GM19395 (cell line): Measurements from ENCODE around the gene ACTN2.
A peak's percentile ranks its signal among the peaks of the same experiment; 100 is the strongest.

Experiments
- ATAC-seq: cut with Tn5 transposase; IDR thresholded peaks from one replicate; pipeline ENCODE4 v1.9.1; 2021; ENCODE audit warnings: mild to moderate bottlenecking, moderate library complexity; ENCODE audit not compliant: unreplicated experiment

The ACTN2 gene

DNA sequence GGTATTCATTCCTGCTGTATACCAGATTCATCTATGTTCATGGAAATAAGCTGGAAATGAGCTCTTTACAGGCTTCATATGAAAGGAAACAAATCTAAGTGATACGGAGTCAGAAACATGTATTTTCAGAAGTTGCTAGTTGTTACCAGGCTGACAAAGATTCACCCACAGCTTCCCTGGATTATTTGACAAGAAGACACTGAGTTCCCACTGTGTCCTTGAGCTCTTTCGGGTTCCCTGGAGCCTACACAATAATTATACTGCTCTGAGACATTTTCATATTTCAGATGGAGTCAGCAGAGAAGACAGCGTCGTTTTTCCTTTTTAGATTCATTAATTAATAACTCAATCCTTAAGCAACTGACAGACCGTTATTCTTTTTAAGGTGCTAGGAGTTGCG, 79.5 kb downstream of the ACTN2 start:
- ATAC-seq: no peak

- ATAC-seq: no peak
These were observed 80.2 kb downstream of the ACTN2 start for GRCh38 chr1:236766506-236766905.

GRCh38 chr1:236767276-236767675, 81.0 kb downstream of the ACTN2 start:
- no peak for ATAC-seq

DNA sequence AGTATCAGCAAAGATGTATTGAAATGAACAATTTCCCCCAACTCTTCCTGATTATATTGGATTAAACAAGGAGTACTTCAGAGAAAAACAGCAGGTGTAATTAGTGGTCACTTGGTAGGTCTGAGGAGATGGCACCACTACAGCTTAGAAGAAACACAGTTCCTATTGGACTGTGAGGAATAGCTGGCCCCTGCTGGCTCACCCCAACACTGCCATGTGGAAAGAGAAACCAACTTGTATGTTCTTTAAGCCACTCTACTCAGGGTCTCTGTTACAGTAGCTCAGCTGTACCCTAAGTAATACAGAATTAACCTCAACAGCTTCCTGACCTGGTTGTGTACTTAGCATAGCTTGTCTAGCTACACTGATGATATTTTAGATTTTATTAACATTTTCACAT, 82.3 kb downstream of the ACTN2 start:
- ATAC-seq: no peak

- no peak for ATAC-seq
These were observed 87.6 kb downstream of the ACTN2 start for GRCh38 chr1:236773919-236774318.

- no peak for ATAC-seq
These were observed 88.6 kb downstream of the ACTN2 start for GRCh38 chr1:236774926-236775325.

- ATAC-seq: no peak
These were observed 93.0 kb downstream of the ACTN2 start for GRCh38 chr1:236779312-236779711.

GRCh38 chr1:236785477-236785876, 99.2 kb downstream of the ACTN2 start:
- no peak for ATAC-seq

GRCh38 chr1:236786453-236786852, 100.2 kb downstream of the ACTN2 start:
- no peak for ATAC-seq

GRCh38 chr1:236794585-236795034, 108.3 kb downstream of the ACTN2 start:
- no peak for ATAC-seq

GRCh38 chr1:236795035-236795756, 108.9 kb downstream of the ACTN2 start, which contains the start of gene MTR:
Gene MTR, plus strand, starts transcription at chr1:236795292. Its CDS starts 412 bp downstream, at chr1:236795704.
- ATAC-seq: peak; percentile 98

DNA sequence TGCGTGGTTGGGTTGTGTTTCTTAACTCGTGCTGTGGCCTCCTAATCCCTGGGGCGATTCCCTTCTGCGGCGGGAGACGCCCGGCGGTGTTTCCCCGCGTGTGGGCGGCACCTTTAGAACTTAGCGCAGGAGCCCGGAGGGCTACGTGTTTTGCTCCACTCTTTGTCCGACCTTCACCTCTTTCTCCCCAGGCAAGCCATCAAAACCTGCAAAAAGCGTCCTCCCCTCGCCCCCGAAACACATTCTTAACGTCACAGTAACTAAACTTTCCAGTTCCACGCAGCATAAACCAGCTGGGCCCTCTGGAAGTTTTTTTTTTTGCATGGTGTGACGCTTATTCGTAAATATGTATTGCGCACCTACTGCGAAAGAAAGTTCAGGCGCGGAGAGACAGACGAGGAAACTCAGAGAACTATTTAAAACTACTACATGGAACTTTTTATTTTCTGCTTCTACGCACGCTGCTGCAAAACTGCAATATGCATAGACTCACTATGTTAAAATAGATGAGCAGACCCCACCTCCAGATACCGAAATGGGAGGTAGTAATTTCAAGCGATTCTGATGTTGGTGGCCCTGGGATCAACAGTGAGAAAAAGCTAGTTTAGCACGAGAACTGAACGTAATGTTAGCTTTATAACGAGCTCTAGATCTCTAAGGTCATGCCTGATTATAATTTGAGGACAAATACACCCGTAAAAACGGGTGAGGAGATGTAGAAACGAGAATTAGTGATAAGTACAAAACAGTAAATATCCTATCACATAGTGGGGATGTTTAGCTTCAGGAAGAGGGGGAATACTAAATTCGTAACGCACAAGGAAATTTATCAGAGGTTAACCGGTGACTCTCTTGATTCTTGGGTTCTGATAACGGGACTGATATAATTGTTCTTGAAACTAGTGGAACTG, 109.7 kb downstream of the ACTN2 start:
- ATAC-seq: peak; percentile 38

DNA sequence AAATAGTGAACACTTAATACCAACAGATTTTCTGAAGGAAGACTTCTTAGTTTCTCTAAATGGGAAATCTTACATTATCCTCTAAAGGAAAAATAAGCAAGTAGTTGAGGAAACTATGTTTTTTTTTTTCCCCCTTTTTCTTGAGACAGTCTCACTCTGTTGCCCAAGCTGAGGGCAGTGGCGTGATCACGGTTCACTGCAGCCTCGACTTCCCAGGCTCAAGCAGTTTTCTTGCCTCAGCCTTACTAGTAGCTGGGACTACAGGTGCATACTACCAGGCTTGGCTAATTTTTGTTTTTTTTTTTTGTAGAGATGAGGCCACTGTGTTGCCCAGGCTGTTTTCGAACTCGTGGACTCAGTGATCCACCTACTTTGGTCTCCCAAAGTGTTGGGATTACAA, 112.7 kb downstream of the ACTN2 start:
- no peak for ATAC-seq

GRCh38 chr1:236800002-236800620, 113.8 kb downstream of the ACTN2 start:
- no peak for ATAC-seq

DNA sequence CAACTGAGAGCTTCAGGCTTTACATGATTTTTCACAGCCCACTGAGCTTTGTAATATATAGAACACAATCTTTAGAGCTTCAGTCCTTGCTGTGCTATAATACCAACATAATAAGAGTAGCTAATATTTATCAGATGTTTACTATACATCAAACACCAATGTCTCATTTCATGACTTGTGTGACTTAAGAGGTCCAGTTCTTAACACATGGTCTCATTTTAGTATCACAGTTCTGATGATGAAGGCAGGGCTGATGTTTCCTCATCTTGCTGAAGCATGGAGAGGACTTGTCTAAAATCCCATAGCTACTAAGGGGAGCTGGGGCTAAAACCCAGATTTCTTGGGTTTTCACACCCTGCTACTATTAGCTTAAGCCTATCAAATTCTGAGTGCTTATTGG, 114.3 kb downstream of the ACTN2 start:
- no peak for ATAC-seq

DNA sequence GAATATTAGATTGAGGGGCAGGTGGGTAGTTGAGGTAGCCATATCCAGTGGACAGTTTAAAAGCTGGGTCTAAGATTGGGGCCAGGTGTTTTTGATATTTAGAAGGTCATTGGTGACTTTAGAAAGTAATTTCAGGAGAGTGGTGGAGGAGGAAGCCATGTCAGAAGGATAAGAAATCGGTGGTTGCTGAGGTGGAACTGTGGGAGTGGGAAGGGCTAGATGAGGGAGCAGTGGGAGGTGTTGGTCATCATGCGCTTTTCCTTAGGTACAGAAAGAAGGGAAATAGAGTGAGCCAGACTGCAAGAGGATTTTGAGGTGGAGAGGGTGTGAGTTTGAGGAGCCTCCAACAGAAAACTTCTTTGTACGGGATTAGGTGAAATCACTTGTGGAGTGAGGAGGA, 116.0 kb downstream of the ACTN2 start:
- ATAC-seq: no peak

DNA sequence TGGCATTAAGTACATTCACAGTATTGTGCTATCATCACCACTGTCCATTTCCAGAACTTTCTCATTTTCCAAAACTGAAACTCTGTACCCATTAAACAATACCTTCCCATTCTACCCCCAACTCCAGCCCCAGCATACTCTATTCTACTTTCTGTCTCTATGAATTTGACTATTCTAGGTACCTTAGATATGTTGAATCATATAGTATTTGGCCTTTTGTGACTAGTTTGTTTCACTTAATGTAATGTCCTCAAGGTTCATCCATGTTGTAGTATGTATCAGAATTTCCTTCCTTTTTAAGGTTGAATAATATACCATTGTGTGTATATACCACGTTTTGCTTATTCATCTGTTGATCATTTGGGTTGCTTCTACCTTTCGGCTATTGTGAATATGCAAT, 120.3 kb downstream of the ACTN2 start:
- no peak for ATAC-seq

- ATAC-seq: no peak
These were observed 121.7 kb downstream of the ACTN2 start for GRCh38 chr1:236808005-236808404.

GRCh38 chr1:236808564-236809130, 122.3 kb downstream of the ACTN2 start:
- no peak for ATAC-seq

GRCh38 chr1:236809148-236809547, 122.8 kb downstream of the ACTN2 start:
- ATAC-seq: no peak

DNA sequence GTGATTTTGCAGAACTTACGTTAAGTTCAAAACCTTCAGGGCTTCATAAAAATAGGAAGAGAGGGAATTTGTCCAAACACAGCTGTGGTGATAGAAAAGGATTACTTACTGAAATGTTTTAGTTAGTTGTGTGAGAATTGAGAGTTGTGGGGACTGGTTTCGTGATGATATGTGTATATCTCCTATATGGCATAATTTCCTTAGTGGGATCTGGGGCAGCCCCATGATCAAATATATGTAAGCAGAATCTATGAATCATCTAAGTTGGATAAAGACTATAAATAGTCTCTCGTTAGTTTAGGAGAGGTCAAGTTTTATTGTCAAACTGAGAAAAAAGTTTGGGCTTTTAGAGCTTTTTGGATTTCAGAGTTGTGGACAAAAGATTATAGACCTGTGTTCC, 123.7 kb downstream of the ACTN2 start:
- ATAC-seq: no peak
